AG09319 (cell line): ENCODE measurements around the gene ATOSB.
"Not testable (repeated sequence)": the region's sequence is repeated elsewhere in the genome, so short reads cannot be mapped to it uniquely, and the experiment has no call there.

Experiments
- DNase-seq: peaks from one replicate; pipeline ENCODE4 v3.0.0-alpha.2; 2010; ENCODE audit warnings: low read depth; ENCODE audit errors: extremely low read depth
- CTCF ChIP-seq: IDR thresholded peaks from 2 replicates; pipeline ENCODE4 v1.5.1; 2011; ENCODE audit warnings: low read depth, mild to moderate bottlenecking, inconsistent platforms, low read length, moderate library complexity

Gene ATOSB

GRCh38 chr9:35156781-35157180 is 41.1 kb upstream of the ATOSB start:
- no peak for TF ChIP-seq CTCF
- no peak for DNase-seq

- TF ChIP-seq CTCF = no peak
- no peak for DNase-seq
Observed at GRCh38 chr9:35152926-35153325, 37.3 kb upstream of the ATOSB start.

GRCh38 chr9:35147941-35148563 is 32.4 kb upstream of the ATOSB start:
- not testable (repeated sequence) for DNase-seq

- TF ChIP-seq CTCF = no peak
- DNase-seq = no peak
Observed at GRCh38 chr9:35142037-35142436, 26.4 kb upstream of the ATOSB start.

- no peak for TF ChIP-seq CTCF
- DNase-seq = no peak
Observed at GRCh38 chr9:35140093-35140492, 24.4 kb upstream of the ATOSB start.

GRCh38 chr9:35136866-35137265 is 21.2 kb upstream of the ATOSB start:
- TF ChIP-seq CTCF = no peak
- no peak for DNase-seq

GRCh38 chr9:35135988-35136387 is 20.3 kb upstream of the ATOSB start:
- no peak for DNase-seq
- TF ChIP-seq CTCF = no peak

- no peak for DNase-seq
- TF ChIP-seq CTCF = no peak
Observed at GRCh38 chr9:35134920-35135319, 19.3 kb upstream of the ATOSB start.
